Measurements from ENCODE around the gene RFX2.
"Not testable (repeated sequence)": the region's sequence is repeated elsewhere in the genome, so short reads cannot be mapped to it uniquely, and the experiment has no call there.

RFX2 gene

DNA sequence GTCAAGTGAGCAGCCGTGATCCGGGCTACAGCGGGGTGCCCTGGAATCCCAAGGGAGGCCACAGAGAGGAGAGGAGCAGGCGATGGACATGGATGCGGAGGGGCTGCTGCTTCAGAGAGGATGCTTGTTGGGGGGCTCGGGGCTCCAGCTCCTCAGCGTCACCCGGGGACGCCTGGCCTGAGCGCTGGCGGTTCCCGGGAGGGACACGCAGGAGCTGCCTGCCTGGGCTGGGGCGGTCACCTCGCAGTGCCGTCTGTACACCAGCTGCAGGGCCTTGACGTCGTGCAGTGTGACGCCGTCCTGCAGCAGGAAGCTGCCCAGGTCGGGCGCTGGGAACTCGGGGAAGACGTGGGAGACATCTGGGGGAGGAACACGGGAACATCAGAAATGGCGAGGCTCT lies 102.4 kb downstream of the RFX2 start:
- no peak for DNase-seq

DNA sequence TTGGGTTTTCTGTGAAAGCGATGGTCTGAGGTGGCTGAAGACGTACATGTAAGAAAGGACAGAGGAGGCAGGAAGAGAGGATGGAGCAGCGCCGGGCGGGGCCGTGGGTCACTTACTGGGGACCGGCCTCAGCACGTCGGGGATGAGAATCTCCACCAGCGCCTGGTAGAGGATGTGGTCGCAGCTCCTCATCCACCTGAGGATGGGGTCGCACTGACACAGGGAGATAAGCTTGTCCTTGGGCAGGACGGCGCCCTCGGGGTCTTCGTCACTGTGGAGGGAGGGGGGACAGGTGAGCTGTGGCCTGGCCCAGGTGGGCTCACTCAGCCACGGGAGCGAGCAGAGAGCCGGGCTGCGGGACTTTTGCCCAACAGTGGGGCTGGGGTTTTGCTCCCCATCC lies 103.4 kb downstream of the RFX2 start:
- DNase-seq, result no peak

DNA sequence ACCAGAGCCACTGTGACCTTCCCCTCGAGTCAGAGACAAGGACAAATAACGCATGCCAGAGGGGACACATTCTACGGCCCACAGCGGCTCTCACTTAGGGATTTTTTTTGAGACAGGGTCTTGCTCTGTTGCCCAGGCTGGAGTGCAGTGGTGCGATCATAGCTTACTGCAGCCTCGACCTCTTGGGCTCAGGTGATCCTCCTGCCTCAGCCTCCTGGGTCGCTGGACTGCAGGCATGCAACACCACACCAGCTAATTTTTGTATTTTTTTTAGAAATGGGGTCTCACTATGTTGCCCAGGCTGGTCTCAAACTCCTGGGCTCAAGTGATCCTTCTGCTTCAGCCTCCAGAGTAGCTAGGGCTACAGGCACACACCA lies 104.2 kb downstream of the RFX2 start:
- not testable (repeated sequence) for DNase-seq

DNA sequence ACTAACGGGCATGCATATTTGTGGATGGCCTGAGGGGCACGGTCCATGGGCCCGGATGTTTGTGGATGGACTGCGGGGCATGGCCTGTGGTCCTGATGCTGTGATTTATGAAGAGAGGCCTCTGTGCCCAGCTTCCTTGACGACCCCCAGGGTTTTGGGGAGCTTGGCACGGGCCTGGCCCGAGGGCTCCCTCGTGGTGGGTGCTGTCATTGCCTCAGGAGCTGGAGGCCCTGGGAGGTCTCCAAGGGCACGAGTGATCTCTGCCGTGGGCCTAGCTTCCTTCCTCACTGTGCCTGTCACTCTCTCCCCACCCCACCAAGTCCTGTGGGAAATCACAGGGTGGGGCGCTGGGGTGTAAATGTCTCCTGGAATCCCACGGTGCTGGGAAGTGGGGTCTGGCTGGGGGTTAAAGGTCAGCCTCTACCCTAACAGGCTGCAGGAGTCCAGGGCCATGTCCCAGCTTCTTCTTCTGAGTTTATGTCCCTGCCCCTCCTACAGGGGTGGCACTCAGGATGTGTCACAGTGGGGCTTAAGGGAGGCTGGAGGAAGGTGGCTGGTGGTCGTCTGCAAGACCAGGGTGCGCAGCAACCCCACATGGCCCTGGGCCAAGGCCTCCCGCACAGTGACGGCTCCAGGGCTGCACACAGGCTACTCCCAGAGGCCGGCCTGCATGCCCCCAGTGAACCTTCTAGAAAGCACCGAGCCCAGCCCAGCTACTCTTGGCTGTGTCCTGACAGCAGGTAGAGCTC lies 104.8 kb downstream of the RFX2 start:
- no peak for DNase-seq

DNA sequence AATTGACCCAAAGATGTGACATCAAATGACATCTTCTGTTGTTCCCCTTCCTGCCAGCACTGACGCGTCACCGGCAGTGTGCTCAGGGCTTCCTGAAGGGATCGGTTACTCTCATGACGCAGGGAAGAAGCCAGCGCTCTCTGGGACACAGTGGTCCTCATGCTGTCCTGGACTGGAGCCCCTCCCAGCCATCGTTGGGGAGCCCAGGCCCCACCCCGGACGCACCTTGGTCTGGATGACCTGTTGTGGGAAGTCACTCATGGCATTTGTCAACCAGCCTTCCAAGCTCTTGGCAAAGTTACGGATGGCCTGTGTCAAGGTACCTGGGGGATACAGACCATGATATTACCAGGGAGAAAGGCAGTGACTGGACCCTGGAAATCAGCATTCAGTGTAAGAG lies 106.3 kb downstream of the RFX2 start:
- no peak for DNase-seq

DNA sequence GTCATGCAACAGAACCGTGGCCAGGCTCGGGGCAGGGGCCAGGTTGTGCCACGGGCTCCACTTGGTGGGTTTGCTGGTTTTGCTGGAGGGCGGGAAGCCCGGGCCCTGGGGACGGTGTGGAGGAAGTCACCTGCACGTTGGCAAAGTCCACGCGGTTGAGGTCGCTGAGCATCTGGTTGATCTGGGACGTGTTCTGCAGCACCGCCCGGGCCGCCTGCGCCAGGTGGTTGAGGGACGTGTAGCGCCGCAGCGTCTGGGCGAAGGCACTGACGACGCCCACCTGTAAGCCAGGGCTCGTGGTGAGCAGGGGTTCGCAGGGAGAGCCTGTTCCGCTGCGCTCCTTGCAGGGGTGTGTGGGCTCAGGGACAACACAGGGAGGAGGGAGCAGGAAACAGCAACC lies 107.7 kb downstream of the RFX2 start:
- DNase-seq, result no peak

DNA sequence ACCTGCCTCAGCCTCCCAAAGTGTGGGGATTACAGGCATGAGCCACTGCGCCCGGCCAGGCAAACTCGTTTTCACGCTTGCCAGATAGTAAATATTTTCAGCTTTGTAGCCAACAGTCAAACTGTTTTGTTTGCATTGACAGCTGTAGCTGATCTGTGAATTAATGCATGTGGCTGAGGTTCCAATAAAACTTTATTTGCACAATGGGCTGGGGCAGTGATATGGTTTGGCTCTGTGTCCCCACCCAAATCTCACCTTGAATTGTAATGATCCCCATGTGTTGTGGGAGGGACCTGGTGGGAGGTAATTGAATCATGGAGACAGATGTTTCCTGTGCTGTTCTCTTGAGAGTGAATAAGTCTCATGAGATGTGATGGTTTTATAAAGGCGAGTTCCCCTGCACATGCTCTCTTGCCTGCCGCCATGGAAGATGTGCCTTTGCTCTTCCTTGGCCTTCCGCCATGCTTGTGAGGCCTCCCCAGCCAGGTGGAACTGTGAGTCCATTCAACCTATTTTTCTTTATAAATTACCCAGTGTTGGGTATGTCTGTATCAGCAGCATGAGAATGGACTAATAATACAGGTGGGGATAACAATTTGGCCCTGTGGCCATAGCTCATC lies 110.0 kb downstream of the RFX2 start:
- no peak for DNase-seq

DNA sequence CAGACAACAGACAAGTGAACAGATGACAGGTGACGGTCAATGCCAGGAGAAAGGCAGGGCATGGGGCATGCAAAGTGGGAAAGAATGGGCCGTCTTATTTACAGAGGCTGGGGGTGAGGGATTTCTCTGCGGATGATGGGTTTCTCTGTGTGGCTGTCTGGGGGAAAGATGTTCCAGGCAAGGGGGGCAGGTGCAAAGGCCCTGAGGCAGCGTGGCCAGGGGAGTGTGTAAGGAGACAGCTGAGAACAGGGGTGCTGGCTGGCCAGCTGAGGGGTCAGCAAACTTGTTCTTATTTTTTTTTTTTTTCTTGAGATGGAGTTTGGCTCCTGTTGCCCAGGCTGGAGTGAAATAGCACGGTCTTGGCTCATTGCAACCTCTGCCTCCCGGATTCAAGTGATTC lies 110.6 kb downstream of the RFX2 start:
- no peak for DNase-seq

DNA sequence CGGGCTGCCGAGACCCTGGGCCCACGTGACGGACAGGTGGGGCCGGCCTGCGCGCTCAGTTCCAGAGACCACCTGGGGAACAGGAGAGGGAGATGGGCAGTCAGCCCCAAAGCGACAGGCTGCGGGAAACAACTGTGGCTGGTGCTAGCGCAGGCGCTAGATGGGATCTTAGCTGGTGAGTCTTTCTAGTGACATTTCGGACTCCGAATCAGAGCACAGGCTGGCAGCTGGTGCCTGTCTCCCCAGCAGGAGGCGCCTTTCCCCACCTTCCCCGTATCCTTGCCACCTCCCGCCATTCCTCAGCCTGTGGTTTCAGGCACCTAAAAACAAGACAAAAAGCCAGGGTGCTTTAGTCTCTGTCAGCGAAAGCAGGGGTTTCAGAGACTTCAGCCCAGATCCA lies 112.9 kb downstream of the RFX2 start:
- DNase-seq, result no peak

DNA sequence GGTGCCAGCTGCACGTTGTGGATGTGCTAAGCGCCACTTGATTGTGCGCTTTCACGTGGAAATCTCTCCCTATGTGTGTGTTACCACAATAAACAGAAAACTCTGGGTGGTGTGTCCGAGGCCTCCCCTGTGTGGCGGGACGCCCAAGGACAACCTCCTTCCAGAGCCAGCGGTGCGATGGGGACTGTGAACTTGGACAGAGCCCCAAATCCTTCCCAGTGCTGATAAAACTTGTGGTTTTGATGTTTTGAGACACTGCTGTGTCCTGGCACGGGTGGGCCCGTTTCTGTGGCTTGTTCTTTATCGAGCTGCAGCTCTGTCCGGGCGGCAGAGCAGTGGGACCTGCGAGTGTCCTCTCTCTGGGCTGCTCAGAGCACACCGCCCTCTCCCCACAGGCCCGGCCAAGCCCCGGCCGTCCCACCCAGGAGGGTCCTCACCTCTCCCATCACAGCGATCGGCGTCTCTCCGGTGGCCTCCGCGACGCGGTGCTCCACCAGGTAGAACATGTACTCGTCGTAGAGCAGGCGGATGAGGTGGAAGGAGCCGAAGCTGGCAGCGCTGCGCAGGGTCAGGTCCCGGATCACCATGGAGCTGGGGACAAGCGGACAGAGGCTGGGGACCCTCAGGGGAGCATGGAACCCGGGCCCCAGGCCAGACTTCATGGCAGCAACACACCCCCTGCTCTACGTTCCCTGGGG lies 113.5 kb downstream of the RFX2 start:
- DNase-seq, result no peak

DNA sequence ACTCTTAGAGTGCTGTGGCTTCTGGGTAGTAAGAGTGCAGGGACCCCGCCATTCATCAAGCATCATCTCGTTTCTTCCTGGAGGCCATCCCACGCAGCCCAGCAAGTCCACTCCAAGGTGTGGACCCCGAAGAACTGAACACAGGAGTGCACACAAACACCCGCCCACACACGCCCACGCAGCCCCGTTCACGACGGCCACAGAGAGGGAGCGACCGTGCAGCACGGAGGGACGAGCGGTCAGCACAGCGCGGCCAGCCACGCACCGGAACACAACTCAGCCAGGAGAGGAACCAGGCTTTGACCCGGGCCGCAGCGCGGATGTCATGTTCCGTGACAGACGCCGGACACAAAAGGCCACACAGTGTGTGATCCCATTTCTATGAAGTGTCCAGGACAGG lies 114.2 kb downstream of the RFX2 start:
- no peak for DNase-seq

DNA sequence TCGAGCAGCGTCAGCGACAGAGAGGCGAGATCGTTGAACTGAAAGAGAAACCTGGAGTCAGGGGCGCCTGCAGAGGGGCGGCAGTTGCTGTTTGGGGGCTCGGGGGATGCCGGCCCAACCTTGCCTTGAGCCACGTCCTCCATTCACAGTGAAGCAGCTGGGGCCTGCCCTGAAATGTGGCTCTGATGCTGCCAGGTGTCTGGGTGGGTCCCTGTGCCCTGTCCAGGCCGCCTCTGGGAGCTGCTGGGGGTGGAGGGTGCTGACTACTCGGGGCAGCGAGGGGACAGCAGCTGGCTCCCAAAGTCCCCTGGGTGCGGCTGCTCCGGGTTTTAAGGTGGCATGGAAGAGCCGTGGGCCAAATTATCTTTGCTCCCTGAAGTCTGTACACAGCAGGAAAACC lies 114.7 kb downstream of the RFX2 start:
- DNase-seq, result no peak

DNA sequence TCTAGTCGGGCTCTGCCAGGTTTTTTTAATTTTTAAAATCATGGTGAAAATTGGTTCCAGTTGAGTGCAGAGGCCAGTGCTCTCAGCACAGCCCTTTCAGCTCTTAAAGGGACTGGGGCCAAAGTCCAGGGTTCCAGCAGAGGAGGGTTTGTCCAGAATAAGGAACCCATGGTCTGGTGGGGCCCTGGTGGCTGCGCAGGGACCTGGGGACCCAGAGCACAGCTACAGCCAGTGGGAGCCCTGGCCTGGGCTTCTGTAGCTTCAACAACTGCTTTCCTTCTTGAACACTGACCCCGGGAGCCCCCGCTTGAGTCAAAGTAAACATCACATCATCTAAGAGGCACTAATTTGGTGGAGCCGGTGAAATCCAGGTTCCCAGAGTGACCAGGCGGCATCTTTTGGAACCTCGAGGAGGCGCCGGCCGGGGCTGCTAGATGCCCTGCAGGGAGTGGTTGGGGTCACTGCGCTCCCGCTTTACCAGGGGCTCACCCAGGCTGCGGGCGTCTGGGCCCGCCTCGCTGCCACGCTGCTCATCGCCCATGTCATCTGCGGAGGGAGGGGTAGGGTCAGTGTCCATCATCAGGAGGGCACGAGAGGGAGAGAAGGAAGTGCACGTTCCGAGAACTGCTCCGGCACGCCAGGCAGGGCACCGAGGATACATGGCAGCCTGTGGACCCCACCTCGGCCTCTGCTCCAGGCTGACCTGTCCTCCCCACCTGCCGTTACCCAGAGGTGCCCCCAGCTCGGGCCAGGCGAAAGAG lies 115.7 kb downstream of the RFX2 start:
- DNase-seq, result no peak

DNA sequence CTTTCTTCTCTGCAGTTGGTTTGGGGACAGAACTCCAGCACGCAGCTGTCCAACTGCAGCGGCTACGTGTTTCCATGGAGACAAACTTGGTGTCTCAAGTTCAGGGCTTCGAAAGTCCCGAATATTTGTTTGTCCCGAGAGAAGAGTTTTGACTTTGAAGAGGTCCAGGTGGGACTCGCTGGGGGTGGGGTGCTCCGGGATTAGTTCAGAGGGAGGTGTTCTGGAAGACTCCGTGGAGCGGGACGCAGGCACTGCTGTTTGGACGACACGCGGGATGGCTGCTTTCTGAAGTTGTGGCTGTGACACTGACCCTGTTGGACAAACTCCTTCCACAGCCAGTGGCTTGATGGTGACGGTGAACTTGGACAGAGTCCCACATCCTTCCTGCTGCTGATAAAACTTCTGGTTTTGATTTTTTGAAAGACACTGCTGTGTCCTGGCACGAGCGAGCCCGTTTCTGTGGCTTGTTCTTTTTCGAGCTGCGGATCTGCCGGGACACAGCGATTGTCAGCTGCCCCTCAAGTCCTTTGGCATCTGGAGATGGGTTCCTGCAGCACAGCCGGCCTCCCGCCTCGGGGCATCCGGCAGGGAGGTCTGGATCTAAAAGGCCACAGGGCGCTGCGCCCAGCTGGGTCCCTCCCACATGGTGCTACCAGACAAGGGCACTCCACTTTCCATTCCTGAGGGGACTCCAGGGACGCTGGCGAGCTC lies 116.5 kb downstream of the RFX2 start:
- DNase-seq, result no peak

DNA sequence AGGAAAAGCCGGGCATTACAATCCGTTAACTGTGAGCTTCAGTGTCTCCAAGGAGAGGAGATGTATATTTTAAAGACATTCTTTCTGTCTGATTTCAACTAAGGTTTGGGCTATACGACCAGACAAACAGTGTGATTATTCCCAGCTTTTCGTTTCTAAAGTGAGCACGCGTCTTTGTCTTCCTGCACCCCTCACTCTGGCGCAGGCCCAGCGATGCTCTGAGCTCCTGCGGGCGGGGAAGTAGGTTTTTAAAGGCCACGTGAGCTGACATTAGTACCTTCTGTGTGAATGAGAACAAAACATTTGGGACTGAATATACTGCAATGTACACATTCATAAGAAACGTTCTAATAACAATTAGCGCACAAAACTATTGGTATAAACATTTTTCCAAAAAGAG lies 117.1 kb downstream of the RFX2 start:
- DNase-seq, result no peak

DNA sequence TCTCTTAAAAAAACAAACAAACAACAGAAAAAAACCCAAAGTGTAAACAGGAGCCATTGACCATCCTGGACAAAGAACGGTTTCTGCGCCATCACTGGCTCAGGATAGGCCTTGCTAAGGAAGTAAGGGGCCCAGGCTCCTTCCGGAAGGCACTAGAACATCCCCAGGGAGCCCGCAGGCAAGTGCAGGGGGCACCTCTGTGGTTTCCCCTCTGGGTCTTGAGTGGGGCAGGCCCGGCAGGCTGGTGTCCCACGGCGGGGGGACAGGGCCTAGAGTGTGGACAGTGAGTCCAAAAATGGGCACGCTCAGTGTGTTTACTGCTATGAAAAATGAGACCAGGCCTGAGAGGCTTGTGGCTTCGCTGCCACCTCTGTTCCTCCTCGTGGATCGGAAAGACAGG lies 117.5 kb downstream of the RFX2 start:
- no peak for DNase-seq

DNA sequence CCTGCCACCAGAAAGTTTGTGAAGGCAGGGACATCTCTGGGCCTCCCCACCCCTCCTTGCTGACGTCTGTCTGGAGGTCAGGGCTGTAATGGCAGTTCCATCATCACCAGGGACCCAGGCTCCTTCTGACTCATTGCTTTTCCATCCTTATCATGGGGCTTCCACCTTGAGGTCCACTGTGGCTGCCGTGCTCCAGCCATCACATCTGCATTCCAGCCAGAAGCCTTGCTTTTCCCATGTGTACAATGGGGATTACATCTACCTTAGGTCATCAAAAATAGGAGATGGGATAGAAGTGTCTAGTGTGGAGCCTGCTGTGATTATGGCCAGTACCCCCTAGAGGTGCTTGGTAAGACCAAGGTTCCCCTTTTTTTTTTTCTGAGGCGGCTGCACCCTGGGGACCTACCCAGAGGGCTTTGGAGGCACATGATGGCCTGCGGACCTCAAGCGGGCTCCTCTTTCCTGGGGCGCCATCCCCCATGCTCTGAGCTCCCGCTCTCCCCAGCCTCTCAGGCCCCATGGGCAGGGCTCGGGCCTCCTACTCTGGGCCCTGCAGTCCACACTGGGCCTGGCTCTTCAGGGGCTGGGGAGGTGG lies 119.0 kb downstream of the RFX2 start:
- DNase-seq, result no peak

DNA sequence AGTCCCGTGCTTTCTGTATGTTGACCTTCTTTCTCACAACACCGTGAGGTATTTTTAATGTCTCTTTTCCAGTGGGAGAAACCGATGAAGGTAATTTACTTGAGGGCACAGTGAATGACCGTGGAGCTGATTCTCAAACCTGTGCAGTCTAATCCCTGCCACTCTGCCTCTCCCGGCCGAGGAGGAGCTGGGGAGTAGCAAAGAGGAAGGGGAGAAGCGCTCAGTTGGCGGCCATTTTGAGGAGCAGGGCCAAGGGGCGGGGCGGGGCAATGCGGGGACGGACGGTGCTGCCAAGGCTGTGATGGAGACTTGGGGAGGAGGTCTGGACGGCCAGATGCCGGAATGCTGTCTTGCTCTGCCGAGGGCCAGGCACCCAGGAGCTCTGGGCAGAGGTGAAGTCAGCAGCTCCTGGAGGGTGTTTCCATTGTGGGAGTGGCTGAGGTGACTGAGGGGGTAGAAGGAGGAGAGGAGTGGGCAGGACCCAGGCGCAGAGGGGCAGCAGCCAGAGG lies 120.0 kb downstream of the RFX2 start:
- DNase-seq, result no peak

DNA sequence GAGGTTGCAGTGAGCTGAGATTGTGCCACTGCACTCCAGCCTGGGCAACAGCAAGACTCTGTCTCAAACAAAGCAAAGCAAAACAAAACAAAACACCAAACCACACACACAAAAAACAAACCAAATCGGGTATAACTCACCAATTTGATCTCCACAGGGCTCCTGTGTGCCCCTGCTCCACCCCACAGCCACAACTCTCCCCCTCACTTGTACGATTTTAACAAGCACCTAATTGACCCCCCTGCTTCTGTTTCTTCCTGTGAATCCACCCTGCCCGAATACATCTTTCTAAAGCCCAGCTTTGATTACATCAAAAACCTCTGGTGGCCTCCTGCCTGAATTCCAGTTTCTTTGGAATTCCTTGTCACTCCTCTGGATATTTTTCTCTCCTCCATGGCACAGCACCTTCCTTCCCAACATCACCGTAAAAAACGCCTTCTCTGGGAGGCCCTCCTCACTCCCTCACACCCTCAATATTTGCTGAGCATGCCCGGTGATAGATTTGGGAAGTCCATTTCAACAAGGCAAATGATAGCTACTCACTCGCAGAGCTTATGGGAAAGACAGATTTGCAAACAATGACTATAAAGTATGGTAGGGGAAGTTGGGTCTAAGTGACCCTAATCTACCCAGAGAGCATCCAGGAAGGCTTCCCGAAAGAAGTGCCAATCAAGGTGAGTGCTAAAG lies 120.8 kb downstream of the RFX2 start:
- DNase-seq, result no peak

DNA sequence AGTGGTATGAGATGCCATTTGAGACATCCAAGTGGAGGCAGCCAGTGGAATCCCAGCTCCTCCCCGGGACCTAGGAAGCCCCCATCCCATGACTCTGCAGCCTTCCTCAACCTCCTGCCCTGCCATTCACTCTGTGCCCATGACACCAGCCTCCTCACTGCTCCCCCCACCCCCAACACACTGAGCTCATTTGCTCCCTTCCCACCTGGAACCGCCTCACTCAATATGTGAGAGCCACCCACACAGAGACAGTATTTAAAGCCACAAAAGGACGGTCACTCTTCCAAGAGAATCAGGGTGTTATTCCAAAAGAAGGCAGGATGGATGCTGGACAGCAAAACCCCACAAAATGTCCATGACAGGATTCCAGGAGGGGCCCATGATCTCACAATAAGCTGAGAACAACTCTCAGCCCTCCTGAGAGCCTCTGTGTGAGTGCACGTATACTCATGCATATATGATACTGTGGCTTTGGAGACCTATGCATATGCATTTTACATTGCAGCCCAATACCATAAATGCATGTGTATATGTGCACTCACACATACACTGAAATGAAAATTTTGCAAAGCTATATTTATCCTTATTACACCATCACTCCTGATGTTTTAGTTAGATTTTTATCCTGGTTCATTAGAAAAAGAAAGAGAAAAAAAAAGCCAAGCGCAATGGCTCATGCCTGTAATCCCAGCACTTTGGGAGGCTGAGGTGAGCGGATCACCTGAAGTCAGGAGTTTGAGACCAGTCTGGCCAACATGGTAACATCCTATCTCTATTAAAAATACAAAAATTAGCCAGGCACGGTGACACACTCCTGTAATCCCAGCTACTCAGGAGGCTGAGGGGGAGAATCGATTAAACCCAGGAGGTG lies 121.5 kb downstream of the RFX2 start:
- peak; percentile 10 for DNase-seq
